Esophagus muscularis mucosa (tissue), 4 donors: ENCODE data around the gene FAM174B. TPM values are rescaled to one million over a fixed set of nuclear protein-coding genes. Genes with fewer than 3 reads are reported as not detected.
A peak's percentile ranks its signal among the peaks of the same experiment; 100 is the strongest.

Experiments
- DNase-seq: peaks from one replicate; pipeline ENCODE4 v3.0.0-alpha.2; 2017; ENCODE audit errors: extremely low spot score
- H3K27ac ChIP-seq, 4 donors: fragments of 200-600 bp; sonication (generic); replicated peaks in 1 of 4; 1 replicate in 3 of 4; 2 replicates in 1 of 4; pipeline ENCODE4 v1.5.1; 2016 to 2019; ENCODE audit warnings: mild to moderate bottlenecking in 1 of 4
- H3K27me3 ChIP-seq, 4 donors: fragments of 200-600 bp; sonication (generic); one replicate each; pipeline versions ENCODE4 v1.5.1 to v1.6.0; 2016 to 2019
- H3K36me3 ChIP-seq, 4 donors: fragments of 200-600 bp; sonication (generic); one replicate each; pipeline ENCODE4 v1.5.1; 2016 to 2019
- H3K4me1 ChIP-seq, 4 donors: fragments of 200-600 bp; sonication (generic); one replicate each; pipeline ENCODE4 v1.5.1; 2016 to 2019
- H3K4me3 ChIP-seq, 4 donors: fragments of 200-600 bp; sonication (generic); 1 replicate in 2 of 4; 2 replicates in 2 of 4; pipeline ENCODE4 v1.5.1; 2016 to 2019; ENCODE audit warnings: mild to moderate bottlenecking in 4 of 4, moderate library complexity in 1 of 4
- H3K9me3 ChIP-seq, 4 donors: fragments of 200-600 bp; sonication (generic); 1 replicate in 3 of 4; 2 replicates in 1 of 4; pipeline ENCODE4 v1.5.1; 2016 to 2019
- CTCF ChIP-seq, 3 experiments: fragments of 200-600 bp in 2 of 3; fragments of 450-650 bp in 1 of 3; sonication (generic) in 2 of 3; IDR thresholded peaks; one replicate each; pipeline ENCODE4 v1.5.1; 2017 to 2019; ENCODE audit warnings: antibody characterized with exemption in 3 of 3, mild to moderate bottlenecking in 2 of 3, moderate library complexity in 1 of 3
- EP300 ChIP-seq: sonication (generic); formaldehyde crosslinking; IDR thresholded peaks from one replicate; pipeline ENCODE4 v1.6.1; 2017; ENCODE audit warnings: antibody characterized with exemption
- POLR2A ChIP-seq: fragments of 450-650 bp; IDR thresholded peaks from one replicate; pipeline ENCODE4 v1.6.1; 2017; ENCODE audit warnings: antibody characterized with exemption, moderate library complexity, mild to moderate bottlenecking, low read depth
- POLR2AphosphoS5 ChIP-seq, 2 donors: sonication (generic); formaldehyde crosslinking; IDR thresholded peaks; one replicate each; pipeline ENCODE4 v1.6.1; 2017; ENCODE audit warnings: antibody characterized with exemption in 2 of 2
- WGBS: methylation state at CpG from one replicate; pipeline ENCODE4 v1.1.5; 2018; 5-methylcytosine and 5-hydroxymethylcytosine counted together
- intact Hi-C: fragments of 100-400 bp; cut with DNase I; formaldehyde crosslinking; loops from one replicate; pipeline ENCODE4 v1.15.1; 2023
- total RNA-seq, 4 donors: library from RNA; depleted of rRNA; stranded (reverse); fragments of >200 nt; gene quantifications; one replicate each; pipeline versions ENCODE4 v1.1.0 to v1.2.1, GENCODE V29; 2016

Gene FAM174B
- total RNA-seq, 4 donors from 2014 or later = 7.5 to 15.2 (median 9.9) TPM

DNA sequence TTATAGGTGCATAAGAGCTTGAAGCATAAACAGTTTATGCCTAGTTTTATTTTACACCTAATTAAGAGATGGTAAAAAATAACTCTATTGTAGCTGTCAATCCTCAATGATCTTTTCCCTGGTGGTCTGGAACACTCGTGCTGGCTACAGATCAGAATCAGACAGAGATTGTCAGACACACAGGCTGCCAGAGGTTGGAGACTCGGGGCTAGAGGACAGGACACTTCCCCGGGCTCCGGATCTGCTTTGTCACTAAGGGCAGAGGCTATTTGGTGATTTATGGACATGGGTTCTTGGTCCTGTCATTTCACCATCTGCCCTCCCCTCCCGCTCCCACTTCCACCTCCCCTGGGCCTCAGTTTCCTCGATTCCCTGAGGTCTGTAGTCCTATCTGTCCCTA is 16.5 kb upstream of the FAM174B start:
- intact Hi-C loops = no loop called here
- Histone ChIP-seq H3K27ac (no peak overlapping the region), H3K4me1 (peaks cover 5 to 13% (median 13%) of the 10 kb centered on the region in 4 donors), H3K4me3 (no peak overlapping the region), H3K27me3 (no peaks in the 10 kb centered on the region), H3K9me3 (no peaks in the 10 kb centered on the region), H3K36me3 (no peaks in the 10 kb centered on the region)
- DNase-seq = no peak
- 77% methylated on average over 6 of the region's 6 CpGs for WGBS
- no peak for TF ChIP-seq POLR2AphosphoS5 (IDR thresholded peaks at IDR 0.05)
- TF ChIP-seq CTCF (IDR thresholded peaks at IDR 0.05) = no peak
- no peak for TF ChIP-seq POLR2A
- no peak for TF ChIP-seq EP300

GRCh38 chr15:92671406-92671805 is 15.8 kb upstream of the FAM174B start:
- H3K9me3 ChIP-seq = no peaks in the 10 kb centered on the region
- H3K27ac ChIP-seq = no peak overlapping the region
- 97% methylated on average over 2 of the region's 3 CpGs for WGBS
- intact Hi-C loops = no loop called here
- H3K27me3 ChIP-seq = no peaks in the 10 kb centered on the region
- H3K4me3 ChIP-seq = no peak overlapping the region
- DNase-seq = no peak
- TF ChIP-seq EP300 (no peak), POLR2AphosphoS5 (IDR thresholded peaks at IDR 0.05) (no peak)
- H3K4me1 ChIP-seq = peaks cover 12 to 20% (median 20%) of the 10 kb centered on the region in 4 donors
- no peaks in the 10 kb centered on the region for H3K36me3 ChIP-seq

DNA sequence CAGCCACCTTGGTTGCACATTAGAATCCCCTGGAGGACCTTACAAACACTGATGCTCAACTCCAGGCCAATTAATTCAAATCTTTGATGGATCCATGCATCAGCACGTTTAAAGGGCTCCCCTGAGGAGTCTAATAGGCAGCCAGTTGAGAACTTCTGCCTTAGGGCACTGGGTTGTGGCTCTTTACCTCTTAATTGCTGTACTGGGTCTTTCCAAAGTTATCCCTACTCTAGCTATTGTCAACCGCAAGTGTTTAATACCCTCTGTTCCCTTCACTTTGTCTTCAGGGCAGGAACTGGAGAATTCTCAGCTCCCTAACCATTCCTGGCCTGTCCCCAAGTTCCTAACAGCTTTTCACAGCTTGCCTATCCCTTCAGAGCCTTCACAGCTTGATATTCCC is 15.0 kb upstream of the FAM174B start:
- Histone ChIP-seq H3K27ac (no peak overlapping the region), H3K36me3 (no peaks in the 10 kb centered on the region), H3K4me1 (peaks cover 20 to 28% (median 27%) of the 10 kb centered on the region in 4 donors), H3K4me3 (no peak overlapping the region), H3K9me3 (no peaks in the 10 kb centered on the region), H3K27me3 (no peaks in the 10 kb centered on the region)
- 85% methylated on average over 2 of the region's 2 CpGs for WGBS
- DNase-seq = no peak
- intact Hi-C loops = no loop called here
- TF ChIP-seq EP300 = no peak
- TF ChIP-seq POLR2AphosphoS5 (IDR thresholded peaks at IDR 0.05) = no peak
- no peak for TF ChIP-seq CTCF (IDR thresholded peaks at IDR 0.05)
- no peak for TF ChIP-seq POLR2A

DNA sequence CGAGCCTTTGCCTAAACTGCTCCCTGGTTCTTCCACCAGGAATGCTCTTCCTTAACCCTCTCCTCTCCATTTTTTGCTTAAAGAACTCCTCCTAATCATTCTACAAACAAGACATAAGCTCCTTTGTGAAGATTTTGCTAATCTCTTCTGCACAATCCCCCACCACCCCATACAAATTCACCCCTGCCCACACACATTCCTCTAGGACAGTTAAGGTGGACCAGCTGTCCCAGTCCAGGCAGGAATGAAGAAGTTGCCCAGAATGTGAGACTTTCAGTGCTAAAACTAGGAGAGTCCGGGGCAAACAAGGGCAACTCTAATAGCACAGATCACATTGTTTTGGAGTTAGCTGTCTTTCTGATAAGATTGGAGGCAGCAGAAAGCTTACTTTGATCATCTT is 13.9 kb upstream of the FAM174B start:
- H3K36me3 ChIP-seq = no peaks in the 10 kb centered on the region
- no peak for TF ChIP-seq POLR2AphosphoS5 (IDR thresholded peaks at IDR 0.05)
- TF ChIP-seq EP300 = no peak
- TF ChIP-seq CTCF (IDR thresholded peaks at IDR 0.05) = no peak
- TF ChIP-seq POLR2A = no peak
- no peaks in the 10 kb centered on the region for H3K27me3 ChIP-seq
- intact Hi-C loops = loop anchor here (5.0 kb wide), 1 partner anchor 47 kb away; no protein-coding TSS in a partner anchor
- peak overlapping the region in 1 of 4 donors; percentile 93 for H3K27ac ChIP-seq
- no peaks in the 10 kb centered on the region for H3K9me3 ChIP-seq
- H3K4me1 ChIP-seq = peaks cover 32 to 40% (median 38%) of the 10 kb centered on the region in 4 donors
- DNase-seq = no peak
- WGBS = 71% methylated on average over 2 of the region's 2 CpGs
- no peak overlapping the region for H3K4me3 ChIP-seq

DNA sequence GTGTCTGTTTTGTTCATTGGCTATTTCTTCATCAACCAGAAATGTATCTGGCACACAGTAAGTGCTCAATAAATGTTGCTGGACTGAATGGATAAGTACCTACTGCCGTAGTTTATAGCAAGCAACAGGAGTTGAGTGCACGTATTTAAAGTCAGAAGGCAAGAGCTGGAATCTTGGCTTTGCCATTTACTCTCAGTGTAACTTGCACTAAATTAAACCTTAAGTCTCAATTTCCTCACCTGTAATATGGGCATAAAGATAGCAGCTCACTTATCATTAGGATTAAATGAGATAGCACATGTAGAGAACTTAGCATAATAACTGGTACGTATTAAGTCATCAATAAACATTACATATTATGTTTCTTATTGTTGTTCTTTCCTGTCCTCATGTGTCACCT is 13.0 kb upstream of the FAM174B start:
- peaks cover 32 to 48% (median 45%) of the 10 kb centered on the region in 4 donors for H3K4me1 ChIP-seq
- H3K27me3 ChIP-seq = no peaks in the 10 kb centered on the region
- WGBS = 91% methylated on average over 3 of the region's 3 CpGs
- no peaks in the 10 kb centered on the region for H3K9me3 ChIP-seq
- H3K4me3 ChIP-seq = no peak overlapping the region
- no peak for DNase-seq
- H3K36me3 ChIP-seq = no peaks in the 10 kb centered on the region
- intact Hi-C loops = loop anchor here (5.0 kb wide), 1 partner anchor 46 kb away; no protein-coding TSS in a partner anchor
- TF ChIP-seq POLR2A (no peak), POLR2AphosphoS5 (IDR thresholded peaks at IDR 0.05) (no peak), EP300 (no peak), CTCF (IDR thresholded peaks at IDR 0.05) (no peak)
- H3K27ac ChIP-seq = peak overlapping the region in 1 of 4 donors; percentile 93
